Mesenteric fat pad (tissue), 1 donor: ENCODE results near the gene RPL36. TPM values are rescaled to one million over a fixed set of nuclear protein-coding genes. Genes with fewer than 3 reads are reported as not detected.
"Not testable (repeated sequence)": the region's sequence is repeated elsewhere in the genome, so short reads cannot be mapped to it uniquely, and the experiment has no call there.

ENCODE experiments used
- DNase-seq: peaks from one replicate; pipeline ENCODE4 v3.0.0-alpha.2; 2020; ENCODE audit warnings: low spot score
- total RNA-seq: library from RNA; stranded (reverse); fragmentation: NEBNext Ultra II Directional; extraction: Animal tissue kit (Norgen Biotek cat#: 25700); gene quantifications from one replicate; pipeline ENCODE4 v1.2.1, GENCODE V29; 2021
- donor health status: DM: yes; HTN: yes; CAD: no.

RPL36 gene
- total RNA-seq, 1 donor from 2014 or later: 564 TPM

- DNase-seq: peak; percentile 79
These were observed 1.7 kb upstream of the RPL36 start for GRCh38 chr19:5688262-5688881.

GRCh38 chr19:5690955-5691821 is 1.1 kb downstream of the RPL36 start:
- DNase-seq: peak; percentile 89

GRCh38 chr19:5691822-5692722 is 2.0 kb downstream of the RPL36 start:
- DNase-seq: peak; percentile 87

GRCh38 chr19:5692723-5693194 is 2.7 kb downstream of the RPL36 start:
- DNase-seq: no peak

- DNase-seq: no peak
These were observed 3.4 kb downstream of the RPL36 start for GRCh38 chr19:5693195-5694166.

GRCh38 chr19:5694167-5694955 is 4.3 kb downstream of the RPL36 start:
- no peak for DNase-seq

- peak; percentile 87 for DNase-seq
These were observed 5.0 kb downstream of the RPL36 start for GRCh38 chr19:5694956-5695648.

GRCh38 chr19:5695649-5696195 is 5.6 kb downstream of the RPL36 start:
- peak; percentile 86 for DNase-seq

GRCh38 chr19:5696196-5697021 is 6.3 kb downstream of the RPL36 start:
- DNase-seq: peak; percentile 88

GRCh38 chr19:5697022-5697889 is 7.2 kb downstream of the RPL36 start:
- DNase-seq: no peak

GRCh38 chr19:5697890-5698634 is 8.0 kb downstream of the RPL36 start:
- no peak for DNase-seq

GRCh38 chr19:5698635-5699422 is 8.7 kb downstream of the RPL36 start:
- DNase-seq: no peak

- no peak for DNase-seq
These were observed 10.5 kb downstream of the RPL36 start for GRCh38 chr19:5700455-5701092.

GRCh38 chr19:5702053-5702410 is 11.9 kb downstream of the RPL36 start:
- not testable (repeated sequence) for DNase-seq
